GM18951 (cell line): ENCODE results near the gene ZNF689.

Source experiments
- POLR2A ChIP-seq: IDR thresholded peaks from 4 replicates; pipeline ENCODE4 v1.6.1; 2011; ENCODE audit warnings: mild to moderate bottlenecking; ENCODE audit not compliant: insufficient read length, insufficient read depth; ENCODE audit errors: extremely low read depth
- in situ Hi-C: fragments of 300-500 bp; cut with MboI; formaldehyde crosslinking; loops from one replicate; pipeline ENCODE4 v1.12.0; 2022; ENCODE audit warnings: low sequenced_read_pairs, mixed read lengths, inconsistent platforms; ENCODE audit not compliant: unreplicated experiment

ZNF689 gene

DNA sequence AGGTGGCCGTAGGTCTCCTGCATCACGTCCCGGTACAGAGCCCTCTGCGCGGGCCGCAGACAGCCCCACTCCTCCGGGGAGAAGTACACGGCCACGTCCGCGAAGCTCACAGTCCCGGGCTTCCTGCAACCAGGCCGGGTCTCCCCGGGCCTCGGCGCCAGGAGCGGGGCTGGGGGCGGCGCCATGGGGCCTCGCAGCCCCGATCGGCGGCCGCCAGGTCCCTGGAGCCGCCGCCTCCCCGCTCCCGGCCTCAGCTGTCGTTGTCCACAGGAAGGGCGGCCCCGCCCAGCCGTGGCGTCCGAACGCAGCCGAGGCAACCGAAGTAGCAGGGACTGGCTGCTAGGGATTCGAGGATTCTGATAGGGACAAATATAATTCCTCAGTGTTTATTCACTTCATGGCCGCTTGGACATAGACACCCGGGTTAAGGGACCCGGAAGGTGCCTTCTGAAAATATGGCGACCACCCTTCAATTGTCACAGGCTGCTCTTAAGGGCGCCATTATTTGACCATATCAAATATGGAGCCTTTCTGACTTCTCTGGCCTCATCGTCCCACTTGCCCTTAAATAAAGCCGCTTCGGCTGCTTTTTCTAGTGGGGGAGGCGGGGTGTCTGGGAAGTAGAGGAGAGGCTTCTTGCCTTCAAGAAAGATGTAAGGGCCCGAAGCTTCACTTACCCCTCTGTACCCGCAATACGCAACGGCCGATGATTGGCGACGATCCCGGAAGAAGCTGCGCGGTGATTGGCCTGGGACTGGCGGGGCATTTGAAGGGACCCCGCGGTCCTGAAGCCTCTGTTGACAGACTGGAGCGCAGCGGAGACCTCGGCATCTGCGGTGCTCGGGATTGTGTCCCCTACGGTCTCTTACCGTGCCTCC, 38.5 kb downstream of the ZNF689 start, which contains the start of gene ZNF688:
TSS of gene ZNF688 (minus strand) at position 270 of the 878 bp plus-strand sequence. CDS start at position 185, 85 bp downstream.
- peak; percentile 74 for TF ChIP-seq POLR2A
- in situ Hi-C loops = no loop called here

DNA sequence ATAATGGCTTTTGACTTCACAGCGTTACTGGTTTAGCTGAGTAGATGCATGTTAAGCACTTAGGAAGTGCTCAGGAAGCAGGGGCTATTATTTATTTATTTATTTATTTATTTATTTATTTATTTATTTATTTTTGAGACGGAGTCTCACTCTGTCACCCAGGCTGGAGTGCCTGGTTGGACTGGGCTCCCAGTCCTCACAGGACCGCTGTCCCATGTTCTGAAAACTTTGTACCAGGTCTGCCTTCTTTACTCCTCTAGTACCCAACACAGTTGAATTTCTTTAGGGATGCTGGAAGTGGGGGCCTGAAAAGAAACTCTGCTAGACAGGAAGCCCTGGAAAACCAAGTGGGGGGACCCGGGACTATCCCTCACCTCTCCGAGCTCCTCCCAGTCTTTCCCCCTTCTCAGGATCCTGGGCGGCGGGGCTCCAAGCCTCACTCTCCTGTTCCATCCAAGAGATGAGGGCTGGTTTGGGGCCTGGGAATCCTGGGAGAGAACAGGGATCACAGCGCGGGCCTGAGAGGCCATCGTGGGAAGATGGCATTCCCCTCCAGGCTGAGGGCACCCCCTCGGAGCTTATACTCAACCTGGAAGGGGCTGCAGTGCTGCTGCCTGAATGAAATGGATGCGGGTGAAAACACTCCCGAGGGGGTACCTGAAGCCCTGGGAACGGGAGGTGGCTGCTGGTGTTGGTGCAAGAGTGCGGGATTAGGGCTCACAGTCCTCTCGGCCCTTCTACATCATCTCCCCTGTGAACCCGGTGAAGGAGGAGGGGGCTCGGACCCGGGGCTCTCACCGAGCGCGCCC, 39.3 kb downstream of the ZNF689 start:
- in situ Hi-C loops = no loop called here
- no peak for TF ChIP-seq POLR2A

DNA sequence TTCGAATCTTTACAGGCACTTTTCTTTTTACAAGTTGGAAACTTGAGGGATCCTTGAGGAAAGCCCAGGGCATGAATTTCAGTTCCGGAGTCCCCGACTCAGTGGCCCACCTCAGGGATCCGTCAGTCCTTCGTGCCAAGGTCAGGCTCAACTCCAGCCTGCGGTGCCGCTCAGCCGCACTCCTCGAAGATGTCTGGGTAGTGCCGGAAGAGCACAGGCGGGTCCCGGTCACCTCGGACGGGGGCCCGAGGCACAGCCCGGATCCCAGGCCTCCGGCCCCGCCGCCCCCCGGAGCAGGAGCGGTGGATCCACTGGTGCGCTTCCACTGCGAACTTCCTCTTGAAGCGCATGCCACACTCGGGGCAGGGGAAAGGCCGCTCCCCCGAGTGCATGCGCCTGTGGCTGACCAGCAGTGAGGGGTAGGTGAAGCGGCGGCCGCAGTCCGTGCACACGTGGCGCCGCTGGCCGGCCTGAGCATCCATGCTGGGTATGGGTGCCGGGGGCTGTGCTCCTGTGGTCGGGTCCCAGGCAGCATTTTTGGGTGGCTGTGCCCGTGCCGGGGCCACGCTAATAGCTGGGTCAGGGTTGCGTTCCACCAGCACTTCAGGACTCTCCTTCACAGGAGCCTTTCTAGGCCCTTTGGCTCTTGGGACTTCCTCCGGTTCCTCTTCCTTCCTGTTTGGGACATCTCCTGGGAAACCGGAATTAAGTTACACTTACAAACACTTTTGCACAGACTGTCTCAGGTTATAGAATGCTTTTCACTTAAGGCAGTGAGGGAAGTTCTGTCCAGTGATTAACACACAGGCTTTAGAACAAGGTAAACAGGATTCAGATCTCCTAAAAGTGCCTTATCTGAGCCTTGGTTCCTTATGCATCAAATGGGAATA, 40.2 kb downstream of the ZNF689 start:
- in situ Hi-C loops = no loop called here
- TF ChIP-seq POLR2A = no peak

DNA sequence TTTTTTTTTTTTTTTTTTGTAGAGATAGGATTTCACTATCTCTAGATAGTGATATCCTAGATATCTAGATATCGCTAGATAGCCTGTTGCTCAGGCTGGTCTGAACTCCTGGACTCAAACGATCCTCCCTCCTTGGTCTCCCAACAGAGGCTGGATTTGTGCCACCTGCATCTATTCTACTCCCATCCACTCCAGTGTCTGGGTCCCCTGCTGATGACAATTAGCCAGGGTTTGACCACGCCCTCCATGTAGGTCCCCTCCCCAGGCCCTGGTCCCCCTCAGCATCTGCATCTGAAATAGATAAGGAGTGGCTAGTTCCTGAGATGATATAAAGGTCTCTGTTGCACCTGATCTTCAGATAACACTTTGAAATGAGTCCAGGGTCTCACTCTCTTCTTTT, 40.9 kb downstream of the ZNF689 start:
- TF ChIP-seq POLR2A = no peak
- in situ Hi-C loops = no loop called here

DNA sequence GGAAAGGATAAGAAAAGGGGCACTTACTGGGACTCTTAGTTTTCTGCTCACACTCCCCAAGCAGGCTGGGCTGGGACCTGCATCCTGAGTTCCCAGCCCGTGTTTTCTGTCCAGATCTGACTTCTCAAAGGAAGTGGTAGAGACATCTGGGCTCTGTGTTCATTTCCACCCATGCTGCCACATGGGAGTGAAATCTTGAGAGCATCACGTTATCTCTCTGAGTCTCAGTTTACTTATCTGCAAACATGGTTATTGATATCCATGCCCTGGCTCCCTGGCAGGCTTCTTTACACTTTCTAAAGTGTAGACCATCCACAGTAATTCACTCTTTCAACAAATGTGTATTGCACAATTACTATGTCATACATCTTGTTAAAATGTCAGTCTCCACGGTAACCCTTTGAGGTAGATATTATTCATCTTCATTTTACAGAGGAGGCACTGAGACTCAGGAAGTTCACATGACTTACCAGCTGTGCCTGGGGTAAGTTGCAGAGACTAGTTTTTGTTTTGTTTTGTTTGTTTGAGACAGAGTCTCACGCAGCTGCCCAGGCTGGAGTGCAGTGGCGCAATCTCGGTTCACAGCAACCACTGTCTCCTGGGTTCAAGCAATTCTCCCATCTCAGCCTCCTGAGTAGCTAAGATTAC, 42.1 kb downstream of the ZNF689 start:
- TF ChIP-seq POLR2A = no peak
- in situ Hi-C loops = no loop called here

DNA sequence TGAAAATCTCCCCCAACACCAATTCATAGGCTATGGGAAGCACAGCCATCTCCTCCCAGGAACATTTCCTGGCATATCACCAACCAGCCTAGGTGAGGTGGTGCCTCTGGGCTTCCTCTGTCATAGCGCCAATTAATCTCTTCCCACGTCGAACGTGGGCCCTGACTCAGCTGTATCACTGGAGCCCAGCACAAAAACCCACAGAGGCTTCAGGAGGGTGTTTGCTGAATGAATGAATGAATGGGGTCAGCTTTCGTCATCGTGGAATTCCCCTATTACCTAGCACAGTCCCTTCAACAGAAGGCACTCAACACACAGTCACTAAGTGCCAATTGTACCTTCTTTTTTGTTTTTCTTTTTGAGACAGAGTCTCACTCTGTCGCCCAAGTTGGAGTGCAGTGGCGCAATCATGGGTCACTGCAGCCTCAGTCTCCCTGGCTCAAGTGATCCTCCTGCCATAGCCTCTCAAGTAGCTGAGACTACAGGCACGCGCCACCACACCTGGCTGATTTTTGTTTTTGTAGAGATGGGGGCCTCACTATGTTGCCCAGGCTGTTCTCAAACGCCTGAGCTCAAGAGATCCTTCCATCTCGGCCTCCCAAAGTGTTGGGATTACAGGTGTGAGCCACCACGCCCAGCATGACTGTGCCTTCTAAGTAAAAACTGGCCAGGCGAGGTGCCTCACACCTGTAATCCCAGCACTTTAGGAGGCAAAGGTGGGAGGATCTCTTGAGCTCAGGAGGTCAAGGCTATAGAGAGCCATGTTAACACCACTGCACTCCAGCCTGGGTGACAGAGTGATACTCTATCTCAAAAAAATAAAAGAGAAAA, 42.8 kb downstream of the ZNF689 start:
- in situ Hi-C loops = no loop called here
- no peak for TF ChIP-seq POLR2A

DNA sequence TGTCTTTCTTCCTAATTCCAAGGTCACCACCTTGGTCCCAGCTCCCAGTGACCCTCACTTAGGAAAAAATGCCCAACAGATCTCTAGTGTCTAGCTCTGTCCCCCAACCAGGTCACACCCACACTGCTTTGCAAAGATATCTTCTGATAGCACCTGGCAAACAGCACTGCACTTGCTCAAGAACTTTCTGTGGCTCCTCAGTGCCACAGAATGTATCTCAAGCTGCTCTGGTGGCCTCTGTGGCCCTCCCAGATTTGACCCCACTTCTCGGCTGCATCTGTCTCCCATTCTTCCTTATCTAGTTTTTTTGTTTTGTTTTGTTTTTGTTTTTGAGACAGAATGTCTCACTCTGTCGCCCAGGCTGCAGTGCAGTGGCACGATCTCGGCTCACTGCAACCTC, 43.7 kb downstream of the ZNF689 start:
- no peak for TF ChIP-seq POLR2A
- in situ Hi-C loops = no loop called here

DNA sequence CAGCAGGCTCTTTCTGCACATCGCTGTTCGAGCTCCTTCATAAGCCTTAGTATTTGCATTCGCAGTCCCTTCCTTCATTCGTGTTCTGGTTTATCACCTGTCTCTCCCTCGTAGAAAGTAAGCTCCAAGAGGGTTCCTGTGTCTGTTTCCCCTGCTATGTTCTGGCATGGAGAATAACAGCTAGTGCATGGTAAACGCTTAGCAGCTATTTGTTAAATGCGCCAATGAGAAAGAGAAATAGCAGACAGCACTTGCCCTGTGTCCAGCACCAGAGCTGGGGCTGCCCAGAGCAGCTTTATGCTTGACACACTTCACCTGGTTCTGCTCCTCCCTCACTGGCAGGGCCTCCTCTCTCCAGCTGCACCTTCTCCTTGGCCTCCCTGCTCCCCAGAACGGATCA, 44.2 kb downstream of the ZNF689 start:
- TF ChIP-seq POLR2A = no peak
- in situ Hi-C loops = no loop called here

DNA sequence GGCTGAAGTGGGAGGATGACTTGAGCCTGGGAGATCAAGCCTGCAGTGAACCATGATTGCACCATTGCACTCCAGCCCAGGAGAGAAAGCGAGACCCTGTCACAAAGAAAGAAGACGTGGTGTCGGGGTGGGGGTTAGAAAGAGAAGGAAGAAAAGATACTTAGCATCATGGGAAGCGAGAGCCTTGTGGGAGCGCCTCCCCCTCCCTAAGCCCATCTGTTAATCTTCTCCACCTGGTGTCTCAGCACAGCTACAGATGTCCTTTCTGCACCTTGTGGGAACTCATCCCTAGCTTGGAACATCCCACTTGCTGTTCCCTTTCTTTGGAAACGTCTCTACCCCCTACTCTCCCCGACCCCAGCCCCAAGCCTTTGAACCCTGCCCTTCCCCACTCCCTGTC, 44.7 kb downstream of the ZNF689 start:
- in situ Hi-C loops = no loop called here
- TF ChIP-seq POLR2A = no peak

DNA sequence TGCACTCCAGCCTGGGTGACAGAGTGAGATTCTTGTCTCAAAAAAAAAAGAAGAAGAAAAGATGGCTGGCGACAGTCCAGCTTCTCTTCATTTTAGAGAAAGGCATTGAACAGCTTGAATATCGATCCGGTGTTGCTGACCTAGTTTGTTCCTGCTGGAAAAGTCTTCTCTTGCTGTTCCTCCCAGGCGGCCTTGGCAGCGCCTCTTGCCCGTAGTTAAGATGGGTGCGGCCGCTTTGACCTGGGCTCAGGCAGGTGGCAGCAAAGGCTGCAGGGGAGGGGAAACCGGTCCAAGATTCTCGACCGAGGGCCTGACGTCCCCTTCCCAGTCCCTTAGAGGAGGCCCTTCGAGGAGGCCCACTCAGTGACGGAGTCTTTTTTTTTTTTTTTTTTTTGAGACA, 48.2 kb downstream of the ZNF689 start:
- in situ Hi-C loops = no loop called here
- TF ChIP-seq POLR2A = no peak

DNA sequence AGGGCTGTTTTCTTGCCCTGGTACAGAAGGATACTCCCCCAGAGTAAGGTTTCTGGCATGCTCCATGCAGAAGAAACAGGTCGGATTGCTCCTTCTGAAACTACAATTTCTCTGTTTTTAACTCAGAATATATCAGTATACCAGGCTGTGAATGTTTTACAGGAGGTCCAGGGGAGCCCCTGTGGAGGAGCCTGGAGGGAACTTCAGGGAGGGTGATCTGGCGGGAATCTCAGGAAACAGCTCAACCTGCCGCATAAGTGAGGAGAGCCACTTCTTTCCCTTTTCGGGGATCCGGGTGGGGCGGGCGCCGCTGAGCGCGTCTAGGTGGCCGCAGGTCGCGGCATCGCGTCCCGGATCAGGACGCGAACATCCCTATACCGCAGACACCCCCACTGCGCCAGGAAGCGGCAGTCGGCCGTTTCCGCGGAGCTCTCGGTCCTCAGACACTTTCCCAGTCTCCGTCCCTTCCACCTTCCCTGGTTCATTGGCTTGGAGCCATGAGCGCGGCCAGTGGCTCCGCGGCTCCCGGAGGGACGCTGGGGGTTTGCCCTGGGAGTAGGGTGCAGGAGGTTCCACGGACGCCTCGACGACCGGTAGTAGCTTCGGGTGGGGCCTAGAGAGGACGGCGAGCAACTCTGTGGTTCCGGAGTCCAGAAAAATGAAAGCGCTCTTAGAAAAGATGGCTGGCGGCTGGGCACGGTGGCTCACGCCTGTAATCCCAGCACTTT, 48.9 kb downstream of the ZNF689 start:
- in situ Hi-C loops = no loop called here
- no peak for TF ChIP-seq POLR2A
